PC-9 (cell line): ENCODE results near the gene CLVS2. TPM values are rescaled to one million over a fixed set of nuclear protein-coding genes. Genes with fewer than 3 reads are reported as not detected.

Experiments used
- BruUV-seq: library from RNA; stranded (reverse); fragments of 400-500 nt; replicated peaks from 2 replicates; lab custom pipeline; 2021; lab: Mats Ljungman, UMichigan
- CTCF ChIA-PET: fragments of 300-600 bp; sonication (Branson Sonifier 250); formaldehyde crosslinking; loops from one replicate; lab custom pipeline; 2022; ENCODE audit warnings: antibody characterized with exemption; lab: Charles Lee
- POLR2A ChIA-PET: fragments of 300-600 bp; sonication (Branson Sonifier 250); formaldehyde crosslinking; loops from one replicate; lab custom pipeline; 2022; ENCODE audit warnings: antibody characterized with exemption; ENCODE audit not compliant: unreplicated experiment; lab: Charles Lee
- DNase-seq, 2 experiments: peaks; one replicate each; pipeline versions ENCODE4 v3.0.0 to v3.0.0-alpha.2; 2015 to 2022; ENCODE audit warnings: mixed read lengths in 1 of 2
- H2AFZ ChIP-seq: fragments of 200-600 bp; sonication (generic); 2 replicates; pipeline ENCODE4 v1.8.1; 2017; ENCODE audit warnings: antibody characterized with exemption
- H3F3A ChIP-seq: fragments of 200-600 bp; sonication (generic); 2 replicates; pipeline ENCODE4 v1.8.1; 2017; ENCODE audit warnings: antibody characterized with exemption, mild to moderate bottlenecking, low read depth; ENCODE audit not compliant: insufficient read depth
- H3K27ac ChIP-seq: fragments of 200-600 bp; sonication (generic); 2 replicates; pipeline ENCODE4 v1.6.1; 2016; ENCODE audit warnings: mixed run types
- H3K27me3 ChIP-seq: fragments of 200-600 bp; sonication (generic); 2 replicates; pipeline ENCODE4 v1.6.1; 2016; ENCODE audit warnings: low read depth, mixed run types; ENCODE audit not compliant: insufficient read depth
- H3K36me3 ChIP-seq: fragments of 200-600 bp; sonication (generic); 2 replicates; pipeline ENCODE4 v1.6.1; 2016; ENCODE audit warnings: low read depth, mixed run types
- H3K4me1 ChIP-seq: fragments of 200-600 bp; sonication (generic); replicated peaks from 2 replicates; pipeline ENCODE4 v1.6.1; 2016; ENCODE audit warnings: mixed run types; ENCODE audit not compliant: insufficient read depth
- H3K4me2 ChIP-seq: fragments of 200-600 bp; sonication (generic); 2 replicates; pipeline ENCODE4 v1.6.1; 2017; ENCODE audit warnings: mixed run types
- H3K4me3 ChIP-seq: fragments of 200-600 bp; sonication (generic); 2 replicates; pipeline ENCODE4 v1.6.1; 2016; ENCODE audit warnings: mixed run types
- H3K79me2 ChIP-seq: fragments of 200-600 bp; sonication (generic); 2 replicates; pipeline ENCODE4 v1.6.1; 2017; ENCODE audit warnings: low read depth, mixed run types
- H3K9me2 ChIP-seq: fragments of 200-600 bp; sonication (generic); 2 replicates; pipeline ENCODE4 v1.8.1; 2017; ENCODE audit warnings: mild to moderate bottlenecking; ENCODE audit not compliant: insufficient read depth
- H3K9me3 ChIP-seq: fragments of 200-600 bp; sonication (generic); 2 replicates; pipeline ENCODE4 v1.8.1; 2016; ENCODE audit warnings: low read depth; ENCODE audit not compliant: insufficient read depth
- H4K20me1 ChIP-seq: fragments of 200-600 bp; sonication (generic); 2 replicates; pipeline ENCODE4 v1.8.1; 2017; ENCODE audit not compliant: insufficient read depth
- EZH2 ChIP-seq: fragments of 200-600 bp; sonication (generic); IDR thresholded peaks from 2 replicates; pipeline ENCODE4 v1.8.0; 2017; ENCODE audit warnings: antibody characterized with exemption, low read depth
- intact Hi-C: fragments of 100-400 bp; cut with micrococcal nuclease; formaldehyde crosslinking; loops from one replicate; pipeline ENCODE4 v1.10.0; 2022; ENCODE audit not compliant: unreplicated experiment
- total RNA-seq: library from RNA; stranded (reverse); gene quantifications from 2 replicates; pipeline ENCODE4 v1.2.3, GENCODE V29; 2021
- TF ChIP-seq, protein P1 (sequence below): fragments of 200-600 bp; sonication (generic); conservative IDR thresholded peaks from 2 replicates; pipeline ENCODE4 v1.6.1; 2017; ENCODE audit warnings: mixed run types, antibody characterized with exemption, mild to moderate bottlenecking, moderate library complexity

The CLVS2 gene
- total RNA-seq, 1 experiment from 2014 or later, result not detected

- H3K4me1 ChIP-seq, result no peaks in the 10 kb centered on the region
- intact Hi-C loops, result no loop called here
- H2AFZ ChIP-seq, result no peak overlapping the region
- TF ChIP-seq, protein P1, sequence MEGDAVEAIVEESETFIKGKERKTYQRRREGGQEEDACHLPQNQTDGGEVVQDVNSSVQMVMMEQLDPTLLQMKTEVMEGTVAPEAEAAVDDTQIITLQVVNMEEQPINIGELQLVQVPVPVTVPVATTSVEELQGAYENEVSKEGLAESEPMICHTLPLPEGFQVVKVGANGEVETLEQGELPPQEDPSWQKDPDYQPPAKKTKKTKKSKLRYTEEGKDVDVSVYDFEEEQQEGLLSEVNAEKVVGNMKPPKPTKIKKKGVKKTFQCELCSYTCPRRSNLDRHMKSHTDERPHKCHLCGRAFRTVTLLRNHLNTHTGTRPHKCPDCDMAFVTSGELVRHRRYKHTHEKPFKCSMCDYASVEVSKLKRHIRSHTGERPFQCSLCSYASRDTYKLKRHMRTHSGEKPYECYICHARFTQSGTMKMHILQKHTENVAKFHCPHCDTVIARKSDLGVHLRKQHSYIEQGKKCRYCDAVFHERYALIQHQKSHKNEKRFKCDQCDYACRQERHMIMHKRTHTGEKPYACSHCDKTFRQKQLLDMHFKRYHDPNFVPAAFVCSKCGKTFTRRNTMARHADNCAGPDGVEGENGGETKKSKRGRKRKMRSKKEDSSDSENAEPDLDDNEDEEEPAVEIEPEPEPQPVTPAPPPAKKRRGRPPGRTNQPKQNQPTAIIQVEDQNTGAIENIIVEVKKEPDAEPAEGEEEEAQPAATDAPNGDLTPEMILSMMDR, result no peak
- TF ChIP-seq EZH2, result no peak
- H3K9me3 ChIP-seq, result no peaks in the 10 kb centered on the region
- no peak for DNase-seq
- POLR2A ChIA-PET, result interaction anchor here (0.7 kb wide), 1 partner anchor 144 kb away, joined by 6 read pairs; no protein-coding TSS in a partner anchor
- H3K4me3 ChIP-seq, result no peak overlapping the region
- H3K9me2 ChIP-seq, result no peaks in the 10 kb centered on the region
- no peak overlapping the region for H3K4me2 ChIP-seq
- no peak overlapping the region for H3K27ac ChIP-seq
- H3F3A ChIP-seq, result no peaks in the 10 kb centered on the region
- CTCF ChIA-PET, result no interaction called here
- no peaks in the 10 kb centered on the region for H4K20me1 ChIP-seq
- H3K36me3 ChIP-seq, result no peaks in the 10 kb centered on the region
- no TSS peak for BruUV-seq
- no peaks in the 10 kb centered on the region for H3K27me3 ChIP-seq
- H3K79me2 ChIP-seq, result no peaks in the 10 kb centered on the region
Observed at GRCh38 chr6:123064038-123064437, 68.0 kb downstream of the CLVS2 start.

DNA sequence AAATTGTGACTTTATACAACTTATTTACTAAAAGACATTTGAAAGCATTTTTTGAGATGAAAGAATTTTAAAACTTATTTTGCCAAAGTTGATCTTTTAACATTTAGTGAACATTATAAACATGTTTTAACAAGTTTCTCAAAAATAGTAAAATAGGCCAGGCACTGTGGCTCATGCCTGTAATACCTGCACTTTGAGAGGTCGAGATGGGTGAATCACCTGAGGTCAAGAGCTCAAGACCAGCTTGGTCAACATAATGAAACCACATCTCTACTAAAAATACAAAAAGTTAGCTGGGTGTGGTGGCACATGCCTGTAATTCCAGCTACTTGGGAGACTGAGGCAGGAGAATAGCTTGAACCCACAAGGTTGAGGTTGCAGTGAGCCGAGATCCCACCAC is 78.6 kb downstream of the CLVS2 start:
- H3K9me3 ChIP-seq, result no peaks in the 10 kb centered on the region
- DNase-seq, result peak in 1 of 2 experiments; percentile 39

DNA sequence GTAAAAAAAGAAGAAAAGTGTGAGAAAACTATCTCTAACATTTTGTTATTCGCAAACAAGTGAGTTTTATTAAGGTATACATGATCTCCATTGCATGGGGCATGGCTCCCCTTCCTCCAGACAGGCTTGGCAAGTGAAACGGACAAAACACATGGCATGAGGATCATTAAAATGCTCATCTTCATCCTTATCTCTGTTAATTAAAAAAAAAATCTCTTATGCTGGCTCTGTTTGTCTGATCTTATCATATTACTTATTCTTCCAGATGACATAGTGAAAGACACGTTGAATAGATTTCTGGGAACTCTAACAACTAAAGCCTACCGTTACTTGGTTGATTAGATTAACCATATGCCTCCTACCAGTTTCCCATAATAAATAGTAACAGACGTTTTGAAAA is 89.4 kb downstream of the CLVS2 start:
- Histone ChIP-seq H3K36me3 (no peaks in the 10 kb centered on the region), H3K79me2 (no peaks in the 10 kb centered on the region), H3K27me3 (no peaks in the 10 kb centered on the region), H3K4me1 (peaks cover 14% of the 10 kb centered on the region), H3K27ac (no peak overlapping the region), H3K9me2 (no peaks in the 10 kb centered on the region; the same call in 1 of the 2 replicates), H2AFZ (no peak overlapping the region; the same call in 1 of the 2 replicates), H3K4me2 (no peak overlapping the region), H4K20me1 (no peaks in the 10 kb centered on the region), H3K9me3 (no peaks in the 10 kb centered on the region; the same call in 1 of the 2 replicates), H3F3A (peaks cover 5% of the 10 kb centered on the region), H3K4me3 (no peak overlapping the region)
- POLR2A ChIA-PET, result no interaction called here
- BruUV-seq, result no TSS peak
- TF ChIP-seq, protein P1, result no peak
- TF ChIP-seq EZH2, result no peak
- intact Hi-C loops, result no loop called here
- no peak for DNase-seq
- CTCF ChIA-PET, result no interaction called here

More for the DNA sequence above, 78.6 kb downstream of the CLVS2 start:
- Histone ChIP-seq H3K27me3 (no peaks in the 10 kb centered on the region), H3K9me2 (0 out of 2 replicates have a peak, but pooled peaks cover 4% of the 10 kb centered on the region), H2AFZ (no peak overlapping the region), H3K27ac (no peak overlapping the region), H3K4me3 (no peak overlapping the region), H3K4me2 (no peak overlapping the region), H3K79me2 (no peaks in the 10 kb centered on the region), H3K36me3 (no peaks in the 10 kb centered on the region), H4K20me1 (no peaks in the 10 kb centered on the region), H3F3A (no peaks in the 10 kb centered on the region), H3K4me1 (peaks cover 8% of the 10 kb centered on the region)
- ChIA-PET POLR2A (interaction anchor here (0.7 kb wide), 1 partner anchor 57 kb away, joined by 3 read pairs; no protein-coding TSS in a partner anchor), CTCF (no interaction called here)
- intact Hi-C loops, result no loop called here
- no peak for TF ChIP-seq EZH2
- TF ChIP-seq, protein P1, result no peak
- BruUV-seq, result no TSS peak
